SK-N-SH treated with all-trans-retinoic acid at 6 μM for 48 hours (cell line): ENCODE results near the gene PICK1.

Experiments used
- ATAC-seq: fragments of 200-7000 bp; cut with Tn5 transposase; 3 replicates; pipeline ENCODE4 v1.9.1; 2020; ENCODE audit warnings: mild to moderate bottlenecking, moderate library complexity
- ARNTL ChIP-seq: fragments of 450-650 bp; formaldehyde crosslinking; IDR thresholded peaks from 2 replicates; pipeline ENCODE4 v1.5.0; 2020; ENCODE audit warnings: low read depth, mild to moderate bottlenecking, moderate library complexity, borderline replicate concordance
- BACH2 ChIP-seq: fragments of 250-450 bp; sonication (Bioruptor Pico); IDR thresholded peaks from 2 replicates; pipeline ENCODE4 v1.9.0; 2021; ENCODE audit warnings: mild to moderate bottlenecking, borderline replicate concordance
- CREB5 ChIP-seq: fragments of 250-450 bp; sonication (Bioruptor Pico); IDR thresholded peaks from 2 replicates; pipeline ENCODE4 v1.5.1; 2020; ENCODE audit warnings: low read depth, mild to moderate bottlenecking, moderate library complexity
- CSDC2 ChIP-seq: fragments of 250-450 bp; sonication (Bioruptor Pico); IDR thresholded peaks from 2 replicates; pipeline ENCODE4 v1.5.0; 2020; ENCODE audit warnings: mild to moderate bottlenecking, moderate library complexity
- CSRNP3 ChIP-seq: fragments of 250-450 bp; sonication (Bioruptor Pico); IDR thresholded peaks from 2 replicates; pipeline ENCODE4 v1.5.1; 2021; ENCODE audit warnings: mild to moderate bottlenecking, moderate library complexity
- ESRRG ChIP-seq: fragments of 250-450 bp; sonication (Bioruptor Pico); IDR thresholded peaks from 2 replicates; pipeline ENCODE4 v1.6.1; 2021; ENCODE audit warnings: mild to moderate bottlenecking
- GLIS3 ChIP-seq: fragments of 250-450 bp; sonication (Bioruptor Pico); IDR thresholded peaks from 2 replicates; pipeline ENCODE4 v1.5.0; 2020; ENCODE audit warnings: mild to moderate bottlenecking, moderate library complexity
- ISL1 ChIP-seq: fragments of 250-450 bp; sonication (Bioruptor Pico); IDR thresholded peaks from 2 replicates; pipeline ENCODE4 v2.1.2; 2022; ENCODE audit warnings: mild to moderate bottlenecking, moderate library complexity
- OSR1 ChIP-seq: fragments of 250-450 bp; sonication (Bioruptor Pico); IDR thresholded peaks from 2 replicates; pipeline ENCODE4 v1.8.0; 2022; ENCODE audit warnings: moderate library complexity, mild to moderate bottlenecking, inconsistent platforms
- PATZ1 ChIP-seq: fragments of 250-450 bp; sonication (Bioruptor Pico); IDR thresholded peaks from 2 replicates; pipeline ENCODE4 v1.8.0; 2020; ENCODE audit warnings: mild to moderate bottlenecking, moderate library complexity, borderline replicate concordance
- POU6F1 ChIP-seq: fragments of 250-450 bp; sonication (Bioruptor Pico); IDR thresholded peaks from 2 replicates; pipeline ENCODE4 v1.8.0; 2021; ENCODE audit warnings: low read depth, mild to moderate bottlenecking, moderate library complexity, borderline replicate concordance
- PPARA ChIP-seq: fragments of 250-450 bp; sonication (Bioruptor Pico); IDR thresholded peaks from 2 replicates; pipeline ENCODE4 v1.5.0; 2020; ENCODE audit warnings: mild to moderate bottlenecking, borderline replicate concordance
- RARB ChIP-seq: fragments of 250-450 bp; sonication (Bioruptor Pico); IDR thresholded peaks from 2 replicates; pipeline ENCODE4 v1.8.0; 2021; ENCODE audit warnings: mild to moderate bottlenecking, moderate library complexity
- SNAI2 ChIP-seq: fragments of 250-450 bp; sonication (Bioruptor Pico); IDR thresholded peaks from 2 replicates; pipeline ENCODE4 v1.5.0; 2020; ENCODE audit warnings: mild to moderate bottlenecking, moderate library complexity
- ZC3H10 ChIP-seq: fragments of 250-450 bp; sonication (Bioruptor Pico); IDR thresholded peaks from 2 replicates; pipeline ENCODE4 v1.5.1; 2021; ENCODE audit warnings: mild to moderate bottlenecking, moderate library complexity
- ZFP3 ChIP-seq: fragments of 250-450 bp; sonication (Bioruptor Pico); IDR thresholded peaks from 2 replicates; pipeline ENCODE4 v1.5.0; 2020; ENCODE audit warnings: mild to moderate bottlenecking, moderate library complexity
- ZFP30 ChIP-seq: fragments of 450-650 bp; formaldehyde crosslinking; IDR thresholded peaks from 2 replicates; pipeline ENCODE4 v1.5.0; 2022; ENCODE audit warnings: mild to moderate bottlenecking, moderate library complexity
- ZNF565 ChIP-seq: fragments of 450-650 bp; formaldehyde crosslinking; conservative IDR thresholded peaks from 2 replicates; pipeline ENCODE4 v1.5.0; 2020; ENCODE audit warnings: low read depth, mild to moderate bottlenecking, moderate library complexity
- ZNF70 ChIP-seq: fragments of 450-650 bp; formaldehyde crosslinking; IDR thresholded peaks from 2 replicates; pipeline ENCODE4 v1.5.0; 2020; ENCODE audit warnings: mild to moderate bottlenecking, moderate library complexity
- ZNF8 ChIP-seq: fragments of 450-650 bp; formaldehyde crosslinking; IDR thresholded peaks from 2 replicates; pipeline ENCODE4 v1.5.0; 2020; ENCODE audit warnings: mild to moderate bottlenecking, moderate library complexity

PICK1 gene

GRCh38 chr22:38038426-38038825, 18.8 kb upstream of the PICK1 start:
- TF ChIP-seq ARNTL (CRISPR knock-in tag) (no peak), OSR1 (CRISPR knock-in tag) (no peak), BACH2 (CRISPR knock-in tag) (no peak), POU6F1 (CRISPR knock-in tag) (no peak), CSDC2 (CRISPR knock-in tag) (no peak), SNAI2 (CRISPR knock-in tag) (no peak), ZNF565 (CRISPR knock-in tag) (no peak)
- TF ChIP-seq, all 23 proteins: peak for 0
- no peak for ATAC-seq

- ATAC-seq: no peak
- TF ChIP-seq ZFP30 (CRISPR knock-in tag): no peak
- no peak for TF ChIP-seq ISL1 (CRISPR knock-in tag)
- no peak for TF ChIP-seq CREB5 (CRISPR knock-in tag)
- no peak for TF ChIP-seq PPARA (CRISPR knock-in tag)
- no peak for TF ChIP-seq ZNF8 (CRISPR knock-in tag)
- TF ChIP-seq GLIS3: no peak
- TF ChIP-seq BACH2 (CRISPR knock-in tag): no peak
- TF ChIP-seq ZNF70 (CRISPR knock-in tag): no peak
- no peak for TF ChIP-seq POU6F1 (CRISPR knock-in tag)
- TF ChIP-seq CSRNP3: no peak
- no peak for TF ChIP-seq RARB
- TF ChIP-seq CSDC2 (CRISPR knock-in tag): no peak
- no peak for TF ChIP-seq ZFP3 (CRISPR knock-in tag)
- no peak for TF ChIP-seq ZNF565 (CRISPR knock-in tag)
- no peak for TF ChIP-seq ESRRG (CRISPR knock-in tag)
- no peak for TF ChIP-seq ARNTL (CRISPR knock-in tag)
Measured at GRCh38 chr22:38038890-38039812, 18.1 kb upstream of the PICK1 start.

- ATAC-seq: no peak
- TF ChIP-seq CSRNP3 (no peak), ZFP30 (CRISPR knock-in tag) (no peak), POU6F1 (CRISPR knock-in tag) (no peak), RARB (no peak), PPARA (CRISPR knock-in tag) (no peak), ARNTL (CRISPR knock-in tag) (no peak), OSR1 (CRISPR knock-in tag) (no peak), PATZ1 (CRISPR knock-in tag) (no peak), SNAI2 (CRISPR knock-in tag) (no peak), ZNF8 (CRISPR knock-in tag) (no peak), ZC3H10 (CRISPR knock-in tag) (no peak), GLIS3 (no peak), CREB5 (CRISPR knock-in tag) (no peak), CSDC2 (CRISPR knock-in tag) (no peak)
Measured at GRCh38 chr22:38040953-38041759, 16.0 kb upstream of the PICK1 start.
